HepG2 (cell line): ENCODE results near the gene DENND4C. TPM values are rescaled to one million over a fixed set of nuclear protein-coding genes. Genes with fewer than 3 reads are reported as not detected.

Experiments
- ATAC-seq: fragments of 200-7000 bp; cut with Tn5 transposase; 3 replicates; pipeline ENCODE4 v1.9.1; 2020; ENCODE audit warnings: mild to moderate bottlenecking, moderate library complexity
- BruUV-seq: library from RNA; stranded (reverse); fragments of 400-500 nt; replicated peaks from 2 replicates; lab custom pipeline; 2021; lab: Mats Ljungman, UMichigan
- CTCF ChIA-PET: fragments of 300-600 bp; formaldehyde crosslinking; extraction: SDS; loops from one replicate; lab custom pipeline; 2021; ENCODE audit warnings: low total read pairs, inconsistent platforms, low intra/inter-chr PET ratio; lab: Yijun Ruan, JAX
- POLR2A ChIA-PET: fragments of 350-600 bp; sonication (Branson Sonifier 250); formaldehyde crosslinking; loops from one replicate; lab custom pipeline; 2020; ENCODE audit warnings: antibody characterized with exemption, inconsistent platforms; lab: Yijun Ruan, JAX
- DNase-seq: peaks from one replicate; pipeline ENCODE4 v3.0.0-alpha.2; 2015; ENCODE audit warnings: low spot score
- FAIRE-seq: peaks from 3 replicates; lab custom pipeline; 2011; peaks lifted over from hg19 to GRCh38; lab: Jason Lieb, UNC
- H2AFZ ChIP-seq: one replicate; pipeline ENCODE4 v1.6.1; 2011; ENCODE audit warnings: low read length, inconsistent platforms
- H3K27ac ChIP-seq: fragments of 300-600 bp; 3 replicates; pipeline ENCODE4 v1.8.0; 2011; ENCODE audit warnings: mixed run types, mild to moderate bottlenecking, mixed read lengths, low read length, inconsistent platforms; ENCODE audit not compliant: insufficient read depth; ENCODE audit errors: extremely low read length
- H3K27me3 ChIP-seq, 2 experiments: fragments of 200-600 bp in 1 of 2; 2 replicates in 1 of 2; 3 replicates in 1 of 2; pipeline versions ENCODE4 v1.6.0 to v1.8.0; 2011; ENCODE audit warnings: low read length in 2 of 2, mild to moderate bottlenecking in 2 of 2, moderate library complexity in 2 of 2, inconsistent platforms in 1 of 2; ENCODE audit not compliant: insufficient read depth in 2 of 2, control insufficient read depth in 1 of 2
- H3K36me3 ChIP-seq, 2 experiments: fragments of 200-600 bp in 1 of 2; replicated peaks in 1 of 2; 2 replicates in 1 of 2; 3 replicates in 1 of 2; pipeline versions ENCODE4 v1.5.1 to v1.8.0; 2011; ENCODE audit warnings: low read length in 2 of 2, inconsistent platforms in 1 of 2; ENCODE audit not compliant: insufficient read depth in 2 of 2, control insufficient read depth in 1 of 2
- H3K4me1 ChIP-seq: 2 replicates; pipeline ENCODE4 v1.5.1; 2012; ENCODE audit warnings: low read length, inconsistent platforms; ENCODE audit not compliant: insufficient read depth
- H3K4me2 ChIP-seq: 2 replicates; pipeline ENCODE4 v1.6.0; 2011; ENCODE audit warnings: low read depth, low read length, inconsistent platforms
- H3K4me3 ChIP-seq, 3 experiments: fragments of 200-600 bp in 1 of 3; sonication (generic), shearing (Covaris generic) in 1 of 3; replicated peaks in 1 of 3; 2 replicates each; pipeline ENCODE4 v1.5.1; 2011 to 2016; ENCODE audit warnings: low read length in 3 of 3, inconsistent platforms in 2 of 3, low read depth in 2 of 3, mild to moderate bottlenecking in 2 of 3, control low read depth in 1 of 3, mixed read lengths in 1 of 3; ENCODE audit not compliant: insufficient read depth in 1 of 3
- H3K79me2 ChIP-seq: one replicate; pipeline ENCODE4 v1.6.1; 2011; ENCODE audit warnings: low read length, inconsistent platforms; ENCODE audit not compliant: insufficient read depth
- H3K9ac ChIP-seq: 2 replicates; pipeline ENCODE4 v1.6.0; 2011; ENCODE audit warnings: mild to moderate bottlenecking, low read depth, low read length, inconsistent platforms; ENCODE audit not compliant: insufficient read depth
- H3K9me3 ChIP-seq: 2 replicates; pipeline ENCODE4 v1.5.1; 2012; ENCODE audit warnings: mild to moderate bottlenecking, low read length
- H4K20me1 ChIP-seq: 2 replicates; pipeline ENCODE4 v1.6.0; 2011; ENCODE audit warnings: inconsistent platforms, mild to moderate bottlenecking, low read length, moderate library complexity; ENCODE audit not compliant: insufficient read depth
- AGO2 ChIP-seq: fragments of 200-400 bp; formaldehyde crosslinking; optimal IDR thresholded peaks from 2 replicates; pipeline ENCODE3; 2017; ENCODE audit warnings: mild to moderate bottlenecking, low read depth, low read length, moderate library complexity
- CEBPB ChIP-seq: IDR thresholded peaks from 2 replicates; pipeline ENCODE4 v1.6.1; 2011; ENCODE audit warnings: low read depth, low read length, improper control_type of control experiment, borderline replicate concordance
- CEBPG ChIP-seq: IDR thresholded peaks from 2 replicates; pipeline ENCODE4 v1.6.1; 2016
- POLR2G ChIP-seq: fragments of 200-400 bp; formaldehyde crosslinking; IDR thresholded peaks from 2 replicates; pipeline ENCODE4 v1.6.1; 2018; ENCODE audit warnings: mild to moderate bottlenecking, low read depth, low read length, moderate library complexity
- RBFOX2 ChIP-seq: fragments of 200-400 bp; formaldehyde crosslinking; IDR thresholded peaks from 2 replicates; pipeline ENCODE4 v1.6.1; 2017; ENCODE audit warnings: low read depth, mild to moderate bottlenecking, low read length
- SMARCC2 ChIP-seq: fragments of 450-650 bp; IDR thresholded peaks from 2 replicates; pipeline ENCODE4 v1.6.1; 2017; ENCODE audit warnings: antibody characterized with exemption, mild to moderate bottlenecking
- TOPORS ChIP-seq: sonication (generic); formaldehyde crosslinking; IDR thresholded peaks from 2 replicates; pipeline ENCODE4 v1.8.0; 2023; ENCODE audit warnings: mild to moderate bottlenecking, missing genetic modification reagents
- WGBS: methylation state at CpG from one replicate; pipeline ENCODE4 v1.1.6; 2017; ENCODE audit warnings: low lambda C conversion rate; 5-methylcytosine and 5-hydroxymethylcytosine counted together
- in situ Hi-C: cut with HindIII; loops from 2 replicates; pipeline ENCODE4 v1.10.0; 2017; ENCODE audit warnings: low pct_unique_long_range_greater_than_20kb; ENCODE audit not compliant: extremely low pct_ligation_motif_present
- intact Hi-C: fragments of 100-400 bp; cut with micrococcal nuclease; formaldehyde crosslinking; loops from one replicate; pipeline ENCODE4 v1.10.0; 2022; ENCODE audit not compliant: unreplicated experiment
- polyA plus RNA-seq, 8 experiments: library from polyadenylated mRNA; depleted of rRNA in 3 of 8; stranded (reverse) in 7 of 8; unstranded in 1 of 8; fragments of >200 nt; fragmentation: Illumina TruSeq in 4 of 8; extraction: Trizol in 4 of 8; gene quantifications; 2 replicates each; pipeline versions ENCODE4 v1.2.1 to v1.2.3, GENCODE V29; 2011 to 2016; ENCODE audit warnings: low read depth in 4 of 8, missing spikeins in 1 of 8, mixed read lengths in 1 of 8; ENCODE audit not compliant: insufficient read depth in 1 of 8
- total RNA-seq, 5 experiments: library from RNA; depleted of rRNA; stranded (reverse); fragments of >200 nt; fragmentation: Illumina TruSeq; extraction: Trizol; gene quantifications; 2 replicates each; pipeline ENCODE4 v1.2.3, GENCODE V29; 2016; ENCODE audit warnings: low read depth in 1 of 5

Gene DENND4C
- total and polyA plus RNA-seq, 2 of the 13 experiments (the other 11 are each of a cell fraction or from before 2014, with no cell fraction given), result 19.1 to 27.2 TPM

DNA sequence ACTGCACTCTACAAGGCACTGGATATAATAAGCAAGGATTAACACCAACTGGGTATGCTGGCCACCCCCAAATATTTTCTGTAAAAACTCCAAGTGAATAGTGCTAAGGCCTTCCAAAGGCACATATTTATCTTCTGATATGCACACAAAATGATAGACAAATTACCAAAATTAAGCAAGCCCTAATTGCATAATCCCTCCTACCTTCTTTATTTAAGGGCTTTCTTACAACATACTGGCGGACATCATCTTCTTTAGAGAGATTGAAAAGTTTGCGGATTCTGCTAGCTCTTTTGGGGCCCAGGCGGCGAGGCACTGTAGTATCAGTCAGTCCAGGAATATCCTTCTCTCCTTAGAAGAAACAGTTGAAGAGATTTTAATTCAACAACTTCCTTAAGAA lies 147.7 kb downstream of the DENND4C start:
- H3K4me2 ChIP-seq, result peak overlapping the region; percentile 85
- POLR2A ChIA-PET, result interaction anchor here (1.6 kb wide), 1 partner anchor 148 kb away, joined by 4 read pairs; the partner anchor contains the start of gene DENND4C
- intact Hi-C loops (loop anchor here (5.0 to 10.0 kb wide), 2 partner anchors 146 to 323 kb away; partner anchors contain the start of gene DENND4C), in situ Hi-C loops (no loop called here)
- H3K4me1 ChIP-seq, result peaks cover 31% of the 10 kb centered on the region
- CTCF ChIA-PET, result no interaction called here
- no peak for FAIRE-seq
- no peak for ATAC-seq
- peak; percentile 44; the same call in 1 of the 2 replicates for TF ChIP-seq CEBPB
- TF ChIP-seq POLR2G, result 0 out of 2 replicates have a peak, but pooled peaks have one; percentile 24
- 0 out of 2 replicates have a peak, but pooled peaks have one; percentile 20 for TF ChIP-seq CEBPG
- TF ChIP-seq SMARCC2, result no peak
- TF ChIP-seq RBFOX2, result peak; percentile 7; the same call in 1 of the 2 replicates
- H3K4me3 ChIP-seq, result peak overlapping the region; percentile 73 to 98 (median 93)
- peaks cover 10 to 48% of the 10 kb centered on the region in 2 experiments for H3K36me3 ChIP-seq
- H3K9ac ChIP-seq, result peak overlapping the region; percentile 98
- H3K27ac ChIP-seq, result peak overlapping the region; percentile 91
- H3K79me2 ChIP-seq, result peaks cover 32% of the 10 kb centered on the region
- BruUV-seq, result no TSS peak
- H3K27me3 ChIP-seq, result no peaks in the 10 kb centered on the region; a peak in 1 of 5 replicates
- H2AFZ ChIP-seq, result no peak overlapping the region
- DNase-seq, result no peak
- 70% methylated on average over 4 of the region's 4 CpGs for WGBS
- no peaks in the 10 kb centered on the region for H3K9me3 ChIP-seq
- H4K20me1 ChIP-seq, result peaks cover 32% of the 10 kb centered on the region

DNA sequence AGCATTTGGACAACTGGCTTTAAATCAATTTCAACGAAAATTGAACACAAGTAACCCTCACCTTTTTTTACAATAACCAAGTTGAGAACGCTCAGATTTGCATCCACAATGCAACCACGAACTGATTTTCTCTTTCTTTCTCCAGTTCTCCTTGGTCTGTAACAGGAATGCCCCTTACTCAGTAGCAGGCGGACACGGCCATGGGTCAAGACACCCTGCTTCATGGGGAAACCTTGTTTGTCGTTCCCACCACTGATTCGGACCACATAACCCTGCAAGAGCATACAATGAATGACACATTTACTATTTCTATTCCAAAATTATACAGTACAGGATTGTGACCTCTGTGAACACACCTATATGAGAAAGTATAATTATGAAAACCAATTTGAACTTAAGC lies 148.2 kb downstream of the DENND4C start:
- ATAC-seq, result no peak
- Histone ChIP-seq H3K4me3 (peak overlapping the region; percentile 73 to 98 (median 93)), H2AFZ (no peak overlapping the region), H3K9me3 (no peaks in the 10 kb centered on the region), H3K9ac (peak overlapping the region; percentile 98), H3K36me3 (peaks cover 10 to 48% of the 10 kb centered on the region in 2 experiments), H3K4me2 (peak overlapping the region; percentile 85), H4K20me1 (peaks cover 32% of the 10 kb centered on the region), H3K4me1 (peaks cover 31% of the 10 kb centered on the region), H3K27me3 (no peaks in the 10 kb centered on the region; a peak in 1 of 5 replicates), H3K27ac (peak overlapping the region; percentile 91), H3K79me2 (peaks cover 32% of the 10 kb centered on the region)
- DNase-seq, result no peak
- ChIA-PET POLR2A (interaction anchor here (1.6 to 2.3 kb wide), 2 partner anchors 31 to 148 kb away, joined by 4 to 9 read pairs; partner anchors contain the start of genes ACER2 and DENND4C), CTCF (no interaction called here)
- no TSS peak for BruUV-seq
- intact Hi-C loops (loop anchor here (5.0 to 10.0 kb wide), 2 partner anchors 146 to 324 kb away; partner anchors contain the start of gene DENND4C), in situ Hi-C loops (no loop called here)
- TF ChIP-seq RBFOX2 (peak; percentile 40; the same call in 1 of the 2 replicates), TOPORS (CRISPR knock-in tag) (no peak), AGO2 (peak; percentile 37)
- FAIRE-seq, result peak; percentile 18
- 14% methylated on average over 7 of the region's 7 CpGs for WGBS
